Stimulated activated CD4-positive, alpha-beta T cell treated with anti-CD3 and anti-CD28 coated beads, Interleukin-1b, Interleukin-23, amount 100 ng/mL, for 1 hour (primary cell): Measurements from ENCODE around the gene H2AZ2.
A peak's percentile ranks its signal among the peaks of the same experiment; 100 is the strongest.
"Not testable (repeated sequence)": the region's sequence is repeated elsewhere in the genome, so short reads cannot be mapped to it uniquely, and the experiment has no call there.

Experiments
- DNase-seq, 2 donors: peaks; one replicate each; pipeline ENCODE4 v3.0.0-alpha.2; 2020; ENCODE audit warnings: low read depth in 2 of 2

The H2AZ2 gene

DNA sequence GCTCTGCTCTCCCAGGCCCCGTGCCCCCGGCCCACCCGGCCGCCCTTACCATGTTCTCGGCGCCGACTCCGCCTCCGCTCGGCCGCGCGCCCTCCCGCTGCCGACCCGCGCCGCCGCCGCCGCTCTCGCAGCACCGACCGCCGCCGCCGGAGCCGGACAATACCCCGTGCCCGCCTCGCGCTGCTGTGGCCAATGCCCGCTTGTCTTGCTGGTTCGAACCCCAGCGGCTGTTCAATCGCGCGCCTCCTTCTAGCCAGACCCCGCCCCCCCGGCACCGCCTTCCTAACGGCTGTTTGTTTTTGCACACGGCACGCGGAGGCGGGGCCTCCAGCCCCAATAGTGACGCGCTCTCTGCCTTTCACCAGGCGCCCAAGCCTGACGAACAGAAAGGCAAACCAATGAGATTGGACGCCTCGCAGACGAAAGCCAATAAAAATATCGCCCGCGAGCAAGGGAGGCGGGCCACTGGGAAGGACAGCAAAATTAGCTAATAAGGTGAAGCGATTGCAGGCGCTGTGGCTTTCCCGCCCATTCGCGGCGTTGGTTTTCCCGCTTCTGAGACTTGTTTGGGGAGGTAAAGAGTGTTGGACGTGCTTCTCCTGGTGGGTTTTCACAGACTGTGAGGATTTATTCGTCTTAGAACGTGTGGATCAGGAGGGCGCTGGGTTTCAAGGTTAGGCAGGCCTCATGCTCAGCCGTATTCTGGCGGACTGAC is at the start of gene H2AZ2:
Gene H2AZ2 (minus strand): TSS at position 168 of the 715 bp plus-strand sequence. CDS start 116 bp downstream, at position 52.
- DNase-seq = peak; percentile 99 to 100

DNA sequence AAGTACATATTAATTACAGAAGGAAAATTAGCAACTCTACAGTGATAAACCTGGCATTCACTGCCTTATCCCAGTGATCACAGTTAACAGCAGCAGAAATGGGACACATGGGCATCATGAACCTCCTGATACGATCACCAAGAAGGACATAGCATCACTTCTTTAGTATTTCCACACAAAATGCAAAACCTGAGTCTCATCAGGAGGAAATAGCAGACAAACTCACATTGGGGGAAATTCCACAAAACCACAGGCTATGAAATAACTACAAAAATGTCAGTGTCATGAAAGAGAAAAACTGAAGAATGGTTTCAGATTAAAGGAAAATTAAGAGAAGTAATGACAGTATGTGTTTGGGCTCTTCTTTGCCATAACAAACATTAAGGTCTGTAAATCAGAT is 49.4 kb upstream of the H2AZ2 start:
- no peak for DNase-seq

DNA sequence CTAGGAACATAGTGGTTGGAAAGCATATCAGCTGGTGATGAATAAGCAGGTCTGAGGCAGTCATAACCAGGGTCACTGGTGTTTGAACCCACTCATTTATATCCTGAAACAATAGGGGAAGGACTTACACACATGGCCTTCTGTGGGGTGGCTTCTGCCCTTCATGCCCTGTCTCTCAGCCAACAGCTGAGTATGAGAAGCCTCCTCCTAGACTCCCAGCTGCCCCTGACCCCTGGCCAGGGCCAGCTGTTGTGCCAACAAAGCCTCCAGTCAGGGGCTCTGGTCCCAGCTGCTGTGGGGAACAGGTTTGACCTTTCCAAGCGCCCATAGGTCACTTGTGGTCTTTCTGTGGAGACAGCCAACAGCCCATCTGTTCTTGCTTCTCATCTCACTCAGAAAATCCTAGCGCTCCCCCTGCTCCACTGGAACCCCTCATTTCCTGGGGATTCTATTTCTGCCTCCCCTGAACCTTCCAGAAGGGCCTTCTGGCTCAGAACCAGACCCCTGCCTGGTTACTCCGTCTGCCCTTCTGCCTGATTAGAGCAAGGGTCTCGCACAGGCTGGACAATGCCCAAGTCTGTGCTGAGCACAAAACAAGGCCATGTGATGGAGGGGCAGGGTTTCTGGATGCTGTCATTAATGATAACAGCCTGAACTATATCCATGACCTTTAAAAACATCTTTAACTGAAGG is 47.1 kb upstream of the H2AZ2 start:
- DNase-seq = no peak

DNA sequence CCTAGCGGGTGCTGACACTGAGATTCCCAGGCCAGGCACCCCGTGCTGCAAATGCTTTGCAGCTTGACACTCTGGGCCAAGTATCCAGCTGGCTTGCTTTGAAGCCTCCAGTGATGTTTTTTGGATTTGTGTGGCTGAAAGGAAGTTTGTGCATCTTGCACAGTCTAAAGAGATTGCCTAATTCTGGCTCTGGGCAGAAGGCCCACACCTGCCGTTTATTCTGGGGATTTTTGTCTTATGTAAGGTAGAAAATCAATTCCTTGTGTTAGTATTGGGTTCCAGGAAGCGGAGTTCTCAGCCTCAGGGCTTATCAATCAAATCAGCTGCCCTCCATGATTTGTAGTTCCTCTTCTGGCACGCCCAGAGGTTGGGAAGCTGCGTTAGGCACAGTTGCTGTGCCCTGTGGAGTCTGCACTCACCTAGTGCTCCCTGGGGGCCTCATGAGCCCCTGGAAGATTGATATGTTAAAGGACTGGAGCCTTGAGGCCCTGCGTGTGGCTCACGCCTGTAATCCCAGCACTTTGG is 45.9 kb upstream of the H2AZ2 start:
- no peak for DNase-seq

DNA sequence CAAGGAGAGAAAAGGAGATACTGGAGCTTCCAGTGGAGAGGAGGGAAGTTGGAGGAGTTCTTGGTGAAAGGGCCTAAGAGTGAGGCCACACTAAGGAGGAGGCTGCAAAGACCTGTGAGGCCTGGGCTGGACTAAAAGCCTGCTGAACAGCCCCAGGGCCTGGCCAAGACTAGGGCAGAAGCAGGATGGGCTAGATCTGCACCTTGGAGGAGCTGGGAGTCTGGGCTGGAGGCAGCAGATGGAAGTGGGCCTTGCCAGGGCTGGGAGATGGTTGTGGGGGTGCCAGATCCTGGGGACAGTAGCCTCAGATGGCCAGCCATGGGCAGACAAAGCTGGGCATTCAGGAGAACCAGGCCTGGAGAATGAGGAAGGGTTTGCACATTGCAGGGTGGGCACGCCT is 43.9 kb upstream of the H2AZ2 start:
- no peak for DNase-seq

DNA sequence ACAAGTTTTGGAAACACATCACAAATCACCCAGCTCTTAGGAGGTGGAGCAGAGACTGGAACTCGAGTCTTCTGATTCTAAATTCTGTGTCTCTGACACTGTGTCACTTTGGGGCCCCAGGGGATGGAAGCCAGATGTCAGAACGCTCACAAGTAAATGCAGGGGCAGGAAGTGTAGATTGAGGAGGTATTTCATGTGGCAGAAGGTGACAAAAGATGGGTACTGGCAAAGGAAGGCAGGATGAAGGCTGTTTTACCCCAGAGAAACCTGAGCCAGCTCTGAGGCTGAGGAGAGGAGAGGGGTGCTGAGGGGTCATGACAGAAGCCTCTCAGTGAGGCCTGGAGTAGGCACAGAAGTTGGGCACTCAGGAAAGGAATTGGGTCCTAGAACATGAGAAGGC is 43.5 kb upstream of the H2AZ2 start:
- DNase-seq = no peak

DNA sequence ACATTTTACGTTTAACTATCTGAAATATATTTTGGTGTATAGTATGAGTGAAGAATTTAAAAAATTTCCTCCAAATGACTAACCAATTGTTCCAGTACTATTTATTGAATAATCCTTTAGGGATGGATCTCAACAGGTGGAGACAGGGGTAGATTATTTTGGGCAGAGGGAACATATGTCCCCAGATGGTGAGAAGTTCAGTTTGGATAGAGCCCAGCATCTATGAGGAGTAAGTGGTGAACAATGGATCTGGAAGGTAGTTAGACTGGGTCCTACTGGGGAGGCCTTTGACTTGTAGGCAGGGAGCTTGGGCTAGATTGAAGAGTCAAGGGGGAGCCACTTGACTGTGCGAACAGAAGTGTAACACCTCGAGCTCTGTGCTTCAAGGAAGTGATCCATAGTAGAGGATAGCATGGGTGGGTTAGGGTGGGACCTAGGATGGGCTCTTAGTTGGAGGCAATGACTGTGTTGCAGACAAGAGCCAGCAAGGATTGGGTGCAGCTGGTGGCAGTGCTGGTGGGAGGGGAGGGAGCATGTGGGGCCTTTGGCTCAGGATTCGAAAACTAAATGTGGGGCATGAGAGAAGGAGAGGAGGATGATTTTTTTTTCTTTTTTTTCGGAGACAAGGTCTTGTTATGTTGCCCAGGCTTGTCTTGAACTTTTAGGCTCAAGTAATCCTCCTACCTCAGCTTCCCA is 41.3 kb upstream of the H2AZ2 start:
- DNase-seq = no peak

DNA sequence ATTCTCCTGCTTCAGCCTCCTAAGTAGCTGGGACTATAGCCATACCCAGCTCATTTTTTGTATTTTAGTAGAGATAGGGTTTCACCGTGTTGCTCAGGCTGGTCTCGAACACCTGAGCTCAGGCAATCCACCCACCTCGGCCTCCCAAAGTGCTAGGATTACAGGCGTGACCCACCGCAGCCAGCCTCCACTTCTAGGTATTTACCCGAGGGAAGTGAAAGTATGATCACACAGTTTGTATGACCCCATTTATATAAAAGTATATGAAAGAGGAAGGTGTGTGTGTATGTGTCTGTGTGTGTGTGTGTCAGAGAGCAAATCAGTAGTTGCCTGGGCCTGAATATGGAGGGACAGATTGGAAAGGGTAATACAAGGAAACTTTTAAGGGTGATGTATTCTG is 39.4 kb upstream of the H2AZ2 start:
- DNase-seq = no peak

DNA sequence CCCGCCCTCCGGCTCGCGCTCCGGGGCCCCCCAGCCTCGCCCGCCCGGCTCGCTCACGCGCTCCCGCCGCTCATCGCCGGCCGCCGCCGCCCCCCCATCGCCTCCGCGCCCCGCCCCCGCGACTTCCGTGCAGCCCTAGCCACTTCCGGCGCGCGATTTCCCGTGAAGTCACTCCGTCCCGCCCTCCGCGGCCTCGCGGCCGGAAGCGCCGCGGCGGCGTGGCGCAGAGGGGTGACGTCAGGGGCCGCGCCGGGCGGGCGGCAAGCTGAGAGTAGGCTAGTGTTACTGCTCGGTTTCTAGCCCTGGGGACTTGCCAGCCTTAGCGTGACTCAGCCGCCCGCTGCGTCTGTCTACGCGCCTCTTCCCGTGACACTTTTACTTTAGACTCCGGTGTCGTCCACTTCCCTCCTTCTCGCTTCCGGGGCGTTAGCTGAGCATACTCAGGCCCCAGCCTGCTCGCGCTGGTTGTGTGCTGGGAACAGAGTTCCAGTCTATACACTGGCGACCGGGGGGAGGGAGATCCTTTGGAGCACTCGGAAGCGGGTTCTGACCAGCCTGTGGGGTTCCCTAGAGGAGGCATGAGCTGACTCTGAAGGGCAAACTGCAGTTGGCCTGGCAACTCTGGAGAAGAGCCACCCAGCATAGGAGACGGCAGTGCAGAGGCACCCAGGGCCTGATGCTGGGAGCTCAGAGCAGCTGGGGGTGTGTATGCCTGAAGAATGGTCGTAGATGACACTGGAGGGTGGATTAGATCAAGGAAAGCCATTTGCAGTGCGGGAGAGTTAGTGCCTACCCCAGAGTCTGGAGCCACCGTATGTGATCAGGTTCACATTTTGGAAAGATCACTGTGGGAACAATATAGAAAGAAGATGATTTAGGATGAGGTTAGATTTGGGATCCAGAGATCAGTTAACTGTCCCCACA is 37.8 kb upstream of the H2AZ2 start, which contains the start of gene PURB:
Gene PURB (minus strand): TSS at position 137 of the 924 bp plus-strand sequence. CDS start 182 bp downstream, outside the sequence.
- DNase-seq = peak; percentile 91 to 93

DNA sequence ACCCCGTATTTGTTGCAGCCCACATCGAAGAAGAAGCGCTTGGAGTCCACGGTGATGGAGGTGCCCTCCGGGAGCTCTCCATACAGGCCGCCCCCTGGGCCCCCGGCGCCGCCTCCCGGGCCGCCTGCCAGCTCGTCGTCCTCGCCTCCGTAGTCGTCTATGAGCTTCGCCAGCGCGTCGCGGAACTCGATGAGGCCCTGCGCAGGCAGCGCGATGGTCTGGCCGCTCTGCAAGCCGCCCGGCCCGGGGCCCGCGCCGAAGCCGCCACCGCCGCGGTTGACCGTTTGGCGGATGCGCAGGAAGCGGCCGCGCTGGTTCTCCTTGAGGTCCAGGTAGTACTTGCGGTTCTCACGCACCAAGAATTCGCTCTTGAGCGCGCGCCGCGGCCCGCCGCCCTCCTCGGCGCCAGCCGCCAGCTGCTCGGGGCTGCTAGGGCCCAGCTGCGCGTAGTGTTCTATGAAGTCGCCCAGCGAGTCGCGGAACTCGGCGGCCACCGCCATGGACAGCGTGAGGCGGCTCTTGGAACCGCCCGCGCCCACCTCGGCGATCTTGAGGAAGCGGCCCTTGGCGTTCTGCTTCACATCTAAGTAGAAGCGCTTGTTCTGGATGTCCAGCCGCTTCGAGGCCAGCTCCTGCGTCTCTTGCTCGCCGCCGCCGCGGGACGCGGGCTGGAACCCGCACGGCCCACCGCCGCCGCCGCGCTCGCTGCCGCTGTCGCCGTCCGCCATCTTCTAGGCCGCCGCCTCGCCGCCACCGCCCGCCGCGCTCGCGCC is 36.9 kb upstream of the H2AZ2 start:
- DNase-seq = peak in 1 of 2 donors; percentile 10

DNA sequence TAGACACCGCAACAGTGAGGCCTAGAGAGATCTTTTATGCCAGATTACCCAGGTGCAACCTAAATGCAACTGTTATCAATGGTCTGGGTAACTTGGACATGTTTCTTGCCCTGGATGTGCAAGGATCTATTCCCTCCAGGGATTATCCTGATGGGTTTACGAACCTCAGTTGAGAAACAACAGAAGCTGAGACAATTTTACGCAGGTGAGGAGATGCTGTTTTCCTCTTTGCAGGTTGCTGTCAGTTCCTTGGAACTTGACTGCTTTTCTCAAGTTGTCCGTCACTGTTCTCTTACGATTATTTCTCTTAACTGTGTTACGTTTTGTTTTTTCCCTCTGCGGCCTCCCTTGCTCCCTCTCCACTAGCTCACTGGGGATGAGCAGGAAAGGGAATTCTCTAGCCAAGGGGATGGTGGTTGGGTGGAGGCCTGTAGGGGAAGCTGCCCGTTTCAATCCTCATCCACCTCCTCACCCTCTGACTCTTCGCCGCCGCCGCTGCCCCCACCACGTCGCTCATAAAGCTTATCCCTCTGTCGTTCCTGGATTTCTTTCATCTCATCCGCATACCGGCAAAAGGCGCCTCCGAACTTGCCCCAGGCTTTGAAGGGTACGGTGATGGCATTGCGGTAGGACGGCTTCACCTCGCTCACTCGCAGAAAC is 36.2 kb upstream of the H2AZ2 start:
- no peak for DNase-seq

DNA sequence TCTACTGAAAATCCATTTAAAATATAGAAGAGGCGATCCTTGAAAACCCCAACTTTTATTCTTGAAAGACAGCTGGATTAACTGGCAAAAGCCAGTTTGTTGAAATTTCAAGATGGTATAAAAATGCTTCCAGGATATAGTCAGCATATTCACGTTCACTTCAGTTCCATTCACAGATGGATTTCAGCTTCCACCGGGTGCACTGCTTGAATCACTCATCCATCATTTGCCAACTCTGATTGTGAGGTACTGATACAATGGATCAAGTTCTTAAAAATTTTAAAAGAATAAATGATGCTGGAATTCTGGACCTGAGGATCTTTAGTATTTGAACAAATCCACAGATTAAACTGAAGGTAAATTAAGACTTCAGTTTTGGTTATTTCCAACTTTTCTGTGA is 35.0 kb upstream of the H2AZ2 start:
- no peak for DNase-seq

DNA sequence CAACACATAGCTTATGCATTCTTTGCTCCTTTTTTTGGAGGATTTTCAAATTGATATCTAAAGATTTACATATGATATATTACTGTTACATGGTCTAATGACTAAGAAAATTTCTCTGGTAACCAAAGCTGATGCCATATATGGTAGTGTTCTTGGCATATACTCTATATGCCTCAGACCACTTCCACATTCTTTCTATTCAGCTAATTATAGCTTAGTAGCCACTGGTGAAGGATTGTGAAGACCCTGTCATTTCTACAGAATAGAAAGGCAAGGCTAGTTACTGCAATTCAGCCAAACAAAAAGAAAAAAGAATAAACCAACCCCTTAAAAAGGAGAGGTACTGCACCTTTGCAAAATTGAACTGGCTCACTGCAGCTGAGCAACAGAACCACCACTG is 33.7 kb upstream of the H2AZ2 start:
- no peak for DNase-seq

DNA sequence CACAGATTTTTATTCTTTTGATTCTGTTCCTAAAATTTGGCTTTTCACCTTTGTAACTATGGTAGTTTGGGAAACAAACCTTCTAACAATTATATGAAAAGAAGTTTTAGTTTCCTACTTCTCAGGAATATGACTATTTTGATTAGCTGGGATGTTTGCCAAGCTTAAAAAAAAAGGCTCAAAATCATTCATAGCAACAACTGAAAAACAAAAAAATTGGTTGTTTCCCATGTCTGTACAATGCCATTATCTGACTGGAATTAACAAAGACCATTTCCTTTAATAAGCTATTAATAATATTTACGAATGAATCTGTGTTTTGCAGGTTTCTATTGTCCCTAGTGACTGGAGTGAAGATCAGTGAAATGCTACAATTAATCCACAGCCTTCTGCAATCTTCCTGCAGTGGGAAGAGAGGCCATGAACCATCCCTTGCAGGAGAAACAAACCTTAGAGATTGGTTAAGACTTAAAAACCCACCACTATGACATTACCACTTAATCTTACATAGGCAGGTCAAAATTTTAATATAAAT is 33.2 kb upstream of the H2AZ2 start:
- no peak for DNase-seq

DNA sequence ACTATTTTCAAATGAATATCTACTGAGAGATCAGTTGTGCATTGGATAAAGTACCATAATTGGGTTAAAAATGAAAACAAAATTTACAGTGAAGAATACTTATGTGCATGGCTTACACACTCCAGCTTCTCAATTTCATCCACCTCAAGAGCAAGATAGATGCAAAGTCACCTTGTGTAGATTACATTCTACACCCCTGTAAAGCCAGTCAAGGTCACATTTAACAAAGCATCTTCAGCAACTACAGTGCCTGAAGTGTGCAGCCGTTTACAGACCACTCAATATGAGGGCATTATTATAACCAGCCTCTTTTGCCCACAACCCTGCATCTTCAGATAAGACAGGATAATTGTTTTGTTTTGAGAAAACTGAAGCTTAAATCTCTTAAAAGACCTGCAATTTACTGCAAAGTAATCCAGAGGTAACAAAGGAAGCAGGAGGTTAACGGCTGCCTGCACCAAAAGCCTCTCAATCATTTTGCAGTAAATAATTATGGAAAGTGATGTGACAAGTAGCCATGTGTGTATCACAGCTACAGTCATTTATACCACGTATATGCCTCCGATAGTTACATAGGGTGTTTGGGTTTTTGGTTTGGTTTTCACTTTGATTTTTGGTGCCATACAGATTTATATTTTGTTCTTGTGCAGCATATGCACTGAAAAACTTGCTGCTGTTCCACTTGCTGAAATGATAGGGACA is 32.6 kb upstream of the H2AZ2 start:
- no peak for DNase-seq

DNA sequence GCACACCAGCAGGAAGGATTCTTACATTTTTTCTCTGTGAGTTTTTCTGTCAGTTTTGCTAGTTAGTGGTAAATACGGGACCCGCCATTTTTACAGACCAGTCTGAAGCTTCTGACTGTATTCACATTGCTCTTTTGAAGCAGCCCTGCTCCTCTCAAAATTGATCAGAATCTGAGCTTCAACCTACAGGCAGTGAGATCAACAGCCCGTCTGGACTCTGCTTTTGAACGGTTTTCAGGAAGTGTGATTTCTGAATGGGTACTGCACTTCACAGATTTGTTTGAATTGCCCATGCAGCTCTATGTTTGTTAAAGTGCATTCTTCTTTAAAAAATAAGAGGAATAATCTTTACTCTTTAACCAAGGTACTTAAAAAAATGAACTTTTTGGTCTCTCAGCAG is 28.5 kb upstream of the H2AZ2 start:
- DNase-seq = no peak

DNA sequence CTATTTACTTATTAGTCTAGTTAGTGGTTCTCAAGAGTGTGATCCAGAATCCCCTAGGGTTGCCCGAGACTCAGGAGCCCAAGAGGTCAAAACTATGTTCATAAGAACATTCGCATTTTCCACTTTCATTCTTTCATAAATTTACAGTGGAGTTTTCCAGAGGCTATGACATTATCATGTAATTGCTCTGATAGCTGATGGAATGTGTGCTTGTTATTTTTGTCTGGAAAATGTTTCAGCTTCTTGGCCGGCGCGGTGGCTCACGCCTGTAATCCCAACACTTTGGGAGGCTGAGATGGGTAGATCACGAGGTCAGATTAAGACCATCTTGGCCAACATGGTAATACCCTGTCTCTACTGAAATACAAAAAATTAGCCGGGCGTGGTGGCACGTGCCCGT is 27.4 kb upstream of the H2AZ2 start:
- no peak for DNase-seq

DNA sequence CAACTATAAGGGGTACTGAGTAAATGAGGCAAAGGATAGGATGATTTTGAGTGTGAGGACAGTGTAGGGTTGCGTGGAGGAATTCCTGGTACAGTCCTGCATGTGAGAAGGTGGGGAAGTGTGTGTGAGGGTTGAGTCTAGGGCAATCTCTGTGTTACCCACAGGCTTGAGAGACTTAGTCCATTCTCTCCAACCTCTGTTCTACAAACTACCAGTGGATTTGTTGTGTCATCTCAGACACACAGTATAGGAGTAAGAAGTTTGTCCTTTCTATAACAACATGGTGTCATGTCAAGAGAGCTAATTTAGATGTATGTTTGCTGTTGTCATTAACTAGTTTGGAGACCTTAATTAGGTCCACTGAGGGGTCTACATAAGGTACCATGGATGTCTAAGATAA is 24.9 kb upstream of the H2AZ2 start:
- no peak for DNase-seq

DNA sequence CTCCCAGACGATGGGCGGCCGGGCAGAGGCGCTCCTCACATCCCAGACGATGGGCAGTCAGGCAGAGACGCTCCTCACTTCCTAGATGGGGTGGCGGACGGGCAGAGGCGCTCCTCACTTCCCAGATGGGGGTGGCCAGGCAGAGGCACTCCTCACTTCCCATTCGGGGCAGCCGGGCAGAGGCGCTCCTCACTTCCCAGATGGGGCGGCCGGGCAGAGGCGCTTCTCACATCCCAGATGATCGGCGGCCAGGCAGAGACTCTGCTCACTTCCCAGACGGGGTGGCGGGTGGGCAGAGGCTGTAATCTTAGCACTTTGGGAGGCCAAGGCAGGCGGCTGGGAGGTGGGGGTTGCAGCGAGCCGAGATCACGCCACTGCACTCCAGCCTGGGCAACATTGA is 24.0 kb upstream of the H2AZ2 start:
- DNase-seq = not testable (repeated sequence)
